ENCODE results near the gene PWWP2B.

The PWWP2B gene

DNA sequence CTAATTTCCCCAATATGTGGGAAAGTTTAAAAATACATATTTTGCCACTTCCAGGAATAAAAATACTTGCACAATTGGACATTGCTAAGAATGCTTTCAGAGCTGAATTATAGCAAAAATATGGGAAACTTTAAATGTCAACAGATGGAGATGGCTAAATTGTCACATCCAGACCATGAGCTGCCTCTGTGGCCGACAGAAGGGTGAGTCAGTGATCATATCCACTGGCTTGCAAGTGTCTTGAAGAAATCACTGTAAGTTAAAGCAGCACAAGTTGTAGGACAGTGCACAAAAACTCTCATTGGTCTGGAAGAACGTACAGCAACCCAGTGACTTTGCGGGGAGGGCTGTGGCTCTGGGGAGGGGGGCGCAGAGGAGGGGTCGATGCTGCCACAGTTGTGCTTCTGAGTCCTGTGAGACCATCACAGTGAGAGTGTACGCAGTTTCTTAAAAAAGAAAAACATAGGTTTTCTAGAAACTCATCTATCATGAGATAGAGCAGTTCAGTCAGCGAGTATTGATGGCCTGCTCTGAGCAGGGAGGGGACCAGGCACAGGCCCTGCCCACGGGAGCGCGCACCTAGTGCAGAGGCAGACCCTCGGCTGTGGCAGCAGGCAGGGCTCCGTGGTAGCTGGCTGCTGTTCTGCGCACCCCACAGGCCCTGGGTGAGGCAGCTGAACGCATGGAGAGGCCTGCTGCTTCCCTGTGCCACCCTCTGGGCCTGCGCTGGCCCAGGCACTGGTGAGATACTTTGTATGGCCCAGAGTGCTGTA lies 39.5 kb upstream of the PWWP2B start:
- no peak for DNase-seq (ENCODE audit: low read depth)
- no peak overlapping the region for H3K4me3 ChIP-seq (ENCODE audit: low read depth, low read length)
- TF ChIP-seq CTCF (conservative IDR thresholded peaks at IDR 0.05; ENCODE audit: low read depth, low read length): no peak

GRCh38 chr10:132359305-132360040 lies 37.5 kb upstream of the PWWP2B start:
- TF ChIP-seq CTCF (conservative IDR thresholded peaks at IDR 0.05; ENCODE audit: low read depth, low read length): peak; percentile 30
- no peak overlapping the region for H3K4me3 ChIP-seq (ENCODE audit: low read depth, low read length)
- no peak for DNase-seq (ENCODE audit: low read depth)

- TF ChIP-seq CTCF (conservative IDR thresholded peaks at IDR 0.05; ENCODE audit: low read depth, low read length): peak; percentile 59
- no peak overlapping the region for H3K4me3 ChIP-seq (ENCODE audit: low read depth, low read length)
- DNase-seq (ENCODE audit: low read depth): no peak
These were observed 36.1 kb upstream of the PWWP2B start for GRCh38 chr10:132360766-132361447.

- no peak for DNase-seq (ENCODE audit: low read depth)
- no peak for TF ChIP-seq CTCF (conservative IDR thresholded peaks at IDR 0.05; ENCODE audit: low read depth, low read length)
- no peak overlapping the region for H3K4me3 ChIP-seq (ENCODE audit: low read depth, low read length)
These were observed 35.4 kb upstream of the PWWP2B start for GRCh38 chr10:132361581-132362101.

- no peak for TF ChIP-seq CTCF (conservative IDR thresholded peaks at IDR 0.05; ENCODE audit: low read depth, low read length)
- no peak overlapping the region for H3K4me3 ChIP-seq (ENCODE audit: low read depth, low read length)
- no peak for DNase-seq (ENCODE audit: low read depth)
These were observed 34.8 kb upstream of the PWWP2B start for GRCh38 chr10:132362151-132362611.

- DNase-seq (ENCODE audit: low read depth): no peak
- H3K4me3 ChIP-seq (ENCODE audit: low read depth, low read length): no peak overlapping the region
- no peak for TF ChIP-seq CTCF (conservative IDR thresholded peaks at IDR 0.05; ENCODE audit: low read depth, low read length)
These were observed 33.6 kb upstream of the PWWP2B start for GRCh38 chr10:132363376-132363775.
